Kidney epithelial cell (primary cell): Measurements from ENCODE around the gene CRKL. TPM values are rescaled to one million over a fixed set of nuclear protein-coding genes. Genes with fewer than 3 reads are reported as not detected.
"Not testable (repeated sequence)": the region's sequence is repeated elsewhere in the genome, so short reads cannot be mapped to it uniquely, and the experiment has no call there.

Experiments
- DNase-seq: peaks from one replicate; pipeline ENCODE4 v3.0.0-alpha.2; 2010; ENCODE audit warnings: low read depth
- H3K27me3 ChIP-seq: 2 replicates; pipeline ENCODE4 v1.6.0; 2011; ENCODE audit warnings: low read length; ENCODE audit not compliant: control insufficient read depth, insufficient read depth
- H3K36me3 ChIP-seq: 2 replicates; pipeline ENCODE4 v1.5.1; 2011; ENCODE audit warnings: low read length; ENCODE audit not compliant: control insufficient read depth, insufficient read depth
- H3K4me3 ChIP-seq: 2 replicates; pipeline ENCODE4 v1.5.1; 2011; ENCODE audit warnings: low read depth, mild to moderate bottlenecking, control low read depth, low read length
- CTCF ChIP-seq: IDR thresholded peaks from 2 replicates; pipeline ENCODE4 v1.5.1; 2011; ENCODE audit warnings: mild to moderate bottlenecking, moderate library complexity, low read length, control low read depth, inconsistent platforms; ENCODE audit not compliant: insufficient read depth, poor library complexity, severe bottlenecking
- total RNA-seq: library from RNA; depleted of rRNA; stranded (reverse); fragments of >200 nt; gene quantifications from 2 replicates; pipeline ENCODE4 v1.2.3, GENCODE V29; 2015

The CRKL gene
- total RNA-seq, 1 donor from 2014 or later, result 47.7 TPM

GRCh38 chr22:20905415-20906386 is 11.5 kb upstream of the CRKL start:
- no peak overlapping the region for H3K4me3 ChIP-seq
- TF ChIP-seq CTCF, result no peak
- no peak for DNase-seq

GRCh38 chr22:20906387-20906767 is 10.8 kb upstream of the CRKL start:
- Histone ChIP-seq H3K4me3 (no peak overlapping the region), H3K36me3 (no peaks in the 10 kb centered on the region), H3K27me3 (no peaks in the 10 kb centered on the region)
- no peak for TF ChIP-seq CTCF
- no peak for DNase-seq

More at GRCh38 chr22:20905415-20906386, 11.5 kb upstream of the CRKL start:
- H3K27me3 ChIP-seq, result no peaks in the 10 kb centered on the region
- H3K36me3 ChIP-seq, result no peaks in the 10 kb centered on the region

- not testable (repeated sequence) for H3K36me3 ChIP-seq, H3K4me3 ChIP-seq, DNase-seq, H3K27me3 ChIP-seq
Measured at GRCh38 chr22:20908717-20909116, 8.5 kb upstream of the CRKL start.

GRCh38 chr22:20909543-20910303 is 7.5 kb upstream of the CRKL start:
- Histone ChIP-seq H3K4me3 (no peak overlapping the region), H3K36me3 (no peaks in the 10 kb centered on the region), H3K27me3 (no peaks in the 10 kb centered on the region)
- DNase-seq, result no peak
- no peak for TF ChIP-seq CTCF

GRCh38 chr22:20912494-20912893 is 4.7 kb upstream of the CRKL start:
- H3K36me3 ChIP-seq, result no peaks in the 10 kb centered on the region
- no peak overlapping the region for H3K4me3 ChIP-seq
- no peaks in the 10 kb centered on the region for H3K27me3 ChIP-seq
- TF ChIP-seq CTCF, result no peak
- no peak for DNase-seq

- no peaks in the 10 kb centered on the region for H3K36me3 ChIP-seq
- no peaks in the 10 kb centered on the region for H3K27me3 ChIP-seq
- DNase-seq, result no peak
- peak overlapping the region; percentile 64 for H3K4me3 ChIP-seq
- TF ChIP-seq CTCF, result no peak
Measured at GRCh38 chr22:20918663-20919218, 1.5 kb downstream of the CRKL start.
